Measurements from ENCODE around the gene ZNF189.

DNA sequence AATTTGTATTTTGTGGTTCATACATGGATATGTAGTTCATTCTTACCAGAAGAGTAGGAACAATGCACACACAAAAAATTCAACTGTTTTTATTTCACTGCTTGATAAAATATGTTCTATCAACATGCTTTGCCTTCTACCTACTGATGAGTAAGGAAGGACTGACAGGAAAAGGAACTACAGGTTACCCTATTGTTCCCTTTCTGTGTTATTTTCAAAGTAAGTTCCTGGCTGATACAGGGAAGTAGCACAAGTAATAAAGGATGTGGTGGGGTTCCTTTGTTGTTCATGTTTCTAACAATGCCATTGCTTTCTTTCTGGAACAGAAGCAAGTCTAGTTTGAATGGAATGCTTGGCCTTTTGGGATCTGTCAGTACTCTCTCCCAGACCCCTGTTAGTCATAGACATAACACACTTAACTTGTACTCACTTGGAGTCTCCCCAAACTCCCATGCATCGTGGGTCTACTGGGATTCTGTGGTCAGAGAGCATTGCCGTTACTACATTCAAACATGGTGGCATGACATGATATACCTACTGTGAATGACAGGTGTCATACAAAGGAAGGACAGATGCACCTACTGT lies 57.1 kb downstream of the ZNF189 start:
- TF ChIP-seq, protein P1, sequence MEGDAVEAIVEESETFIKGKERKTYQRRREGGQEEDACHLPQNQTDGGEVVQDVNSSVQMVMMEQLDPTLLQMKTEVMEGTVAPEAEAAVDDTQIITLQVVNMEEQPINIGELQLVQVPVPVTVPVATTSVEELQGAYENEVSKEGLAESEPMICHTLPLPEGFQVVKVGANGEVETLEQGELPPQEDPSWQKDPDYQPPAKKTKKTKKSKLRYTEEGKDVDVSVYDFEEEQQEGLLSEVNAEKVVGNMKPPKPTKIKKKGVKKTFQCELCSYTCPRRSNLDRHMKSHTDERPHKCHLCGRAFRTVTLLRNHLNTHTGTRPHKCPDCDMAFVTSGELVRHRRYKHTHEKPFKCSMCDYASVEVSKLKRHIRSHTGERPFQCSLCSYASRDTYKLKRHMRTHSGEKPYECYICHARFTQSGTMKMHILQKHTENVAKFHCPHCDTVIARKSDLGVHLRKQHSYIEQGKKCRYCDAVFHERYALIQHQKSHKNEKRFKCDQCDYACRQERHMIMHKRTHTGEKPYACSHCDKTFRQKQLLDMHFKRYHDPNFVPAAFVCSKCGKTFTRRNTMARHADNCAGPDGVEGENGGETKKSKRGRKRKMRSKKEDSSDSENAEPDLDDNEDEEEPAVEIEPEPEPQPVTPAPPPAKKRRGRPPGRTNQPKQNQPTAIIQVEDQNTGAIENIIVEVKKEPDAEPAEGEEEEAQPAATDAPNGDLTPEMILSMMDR (IDR thresholded peaks at IDR 0.05; ENCODE audit: extremely low read depth in 1 of 2, insufficient read depth in 1 of 2, low read depth in 1 of 2, low read length in 2 of 2) = no peak
- TF ChIP-seq POLR2A (IDR thresholded peaks at IDR 0.05; ENCODE audit: low read depth, low read length) (no peak), EZH2 (IDR thresholded peaks at IDR 0.05; ENCODE audit: borderline replicate concordance, low read depth, low read length, severe bottlenecking) (no peak), POLR2AphosphoS5 (IDR thresholded peaks at IDR 0.05; ENCODE audit: insufficient read depth, low read depth, low read length) (no peak), FOS (IDR thresholded peaks at IDR 0.05; ENCODE audit: borderline replicate concordance, insufficient read depth, low read length) (no peak), MYC (IDR thresholded peaks at IDR 0.05; ENCODE audit: low read depth, low read length) (no peak)

Data from endothelial cell of umbilical vein (primary cell).